Colonic mucosa (tissue), 4 donors: Measurements from ENCODE around the gene SPOP. TPM values are rescaled to one million over a fixed set of nuclear protein-coding genes. Genes with fewer than 3 reads are reported as not detected.

Source experiments
- DNase-seq: peaks from one replicate; pipeline ENCODE4 v3.0.0-alpha.2; 2020
- H3K27ac ChIP-seq: fragments of 200-600 bp; one replicate; pipeline ENCODE4 v1.8.0; 2021
- H3K27me3 ChIP-seq: fragments of 200-600 bp; one replicate; pipeline ENCODE4 v1.8.0; 2021
- H3K36me3 ChIP-seq: fragments of 200-600 bp; one replicate; pipeline ENCODE4 v1.8.0; 2021
- H3K4me1 ChIP-seq: fragments of 200-600 bp; one replicate; pipeline ENCODE4 v1.8.0; 2021; ENCODE audit warnings: mild to moderate bottlenecking
- H3K4me3 ChIP-seq: fragments of 200-600 bp; one replicate; pipeline ENCODE4 v1.8.0; 2021
- H3K9ac ChIP-seq, 2 donors: one replicate each; pipeline ENCODE4 v1.7.0; 2013; ENCODE audit warnings: control low read depth in 2 of 2, low read depth in 2 of 2, low read length in 2 of 2
- H3K9me3 ChIP-seq: fragments of 200-600 bp; one replicate; pipeline ENCODE4 v1.8.0; 2021
- intact Hi-C: fragments of 100-400 bp; cut with DNase I; formaldehyde crosslinking; loops from one replicate; pipeline ENCODE4 v1.14.1; 2022
- total RNA-seq, 2 donors: library from RNA; stranded (reverse); fragmentation: NEBNext Ultra II Directional in 1 of 2; extraction: Animal tissue kit (Norgen Biotek cat#: 25700) in 1 of 2; gene quantifications; one replicate each; pipeline ENCODE4 v1.2.1, GENCODE V29; 2021
- TF ChIP-seq, protein P1 (sequence below): fragments of 200-600 bp; IDR thresholded peaks from one replicate; pipeline ENCODE4 v1.8.0; 2022; ENCODE audit warnings: antibody characterized with exemption, mild to moderate bottlenecking
- donor health status: healthy.
- donor health status: DM: no; HTN: no; CAD: no.
- donor health status: DM: no; HTN: no; CAD: no.

SPOP gene
- total RNA-seq, 2 donors from 2014 or later, result 60.5 to 83.2 TPM

DNA sequence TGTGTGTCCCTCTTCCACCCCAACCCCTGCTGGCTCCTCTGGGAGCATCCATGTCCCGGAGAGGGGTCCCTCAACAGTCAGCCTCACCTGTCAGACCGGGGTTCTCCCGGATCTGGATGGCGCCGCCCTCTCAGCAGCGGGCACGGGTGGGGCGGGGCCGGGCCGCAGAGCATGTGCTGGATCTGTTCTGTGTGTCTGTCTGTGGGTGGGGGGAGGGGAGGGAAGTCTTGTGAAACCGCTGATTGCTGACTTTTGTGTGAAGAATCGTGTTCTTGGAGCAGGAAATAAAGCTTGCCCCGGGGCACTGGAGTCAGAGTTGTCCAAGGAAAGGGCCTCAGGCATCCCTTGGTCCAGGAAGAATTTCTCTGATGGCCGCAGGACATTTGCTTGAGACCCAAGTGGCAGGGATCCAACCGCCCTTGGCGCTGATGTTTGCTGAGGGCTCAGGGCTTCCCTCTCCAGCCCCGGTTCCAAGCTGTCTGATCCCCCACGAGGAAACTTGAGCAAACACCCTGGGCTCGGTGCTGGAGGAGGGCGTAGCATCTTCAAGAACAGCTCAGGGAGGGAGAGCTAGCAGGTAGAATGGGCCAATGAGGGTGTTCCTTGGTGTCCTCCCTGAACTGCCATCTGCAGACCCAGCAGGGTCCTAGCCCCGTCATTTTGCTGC is 97.7 kb downstream of the SPOP start:
- TF ChIP-seq, protein P1, sequence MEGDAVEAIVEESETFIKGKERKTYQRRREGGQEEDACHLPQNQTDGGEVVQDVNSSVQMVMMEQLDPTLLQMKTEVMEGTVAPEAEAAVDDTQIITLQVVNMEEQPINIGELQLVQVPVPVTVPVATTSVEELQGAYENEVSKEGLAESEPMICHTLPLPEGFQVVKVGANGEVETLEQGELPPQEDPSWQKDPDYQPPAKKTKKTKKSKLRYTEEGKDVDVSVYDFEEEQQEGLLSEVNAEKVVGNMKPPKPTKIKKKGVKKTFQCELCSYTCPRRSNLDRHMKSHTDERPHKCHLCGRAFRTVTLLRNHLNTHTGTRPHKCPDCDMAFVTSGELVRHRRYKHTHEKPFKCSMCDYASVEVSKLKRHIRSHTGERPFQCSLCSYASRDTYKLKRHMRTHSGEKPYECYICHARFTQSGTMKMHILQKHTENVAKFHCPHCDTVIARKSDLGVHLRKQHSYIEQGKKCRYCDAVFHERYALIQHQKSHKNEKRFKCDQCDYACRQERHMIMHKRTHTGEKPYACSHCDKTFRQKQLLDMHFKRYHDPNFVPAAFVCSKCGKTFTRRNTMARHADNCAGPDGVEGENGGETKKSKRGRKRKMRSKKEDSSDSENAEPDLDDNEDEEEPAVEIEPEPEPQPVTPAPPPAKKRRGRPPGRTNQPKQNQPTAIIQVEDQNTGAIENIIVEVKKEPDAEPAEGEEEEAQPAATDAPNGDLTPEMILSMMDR, result no peak
- DNase-seq, result no peak
- Histone ChIP-seq H3K9ac (no peak overlapping the region), H3K4me1 (peaks cover 6% of the 10 kb centered on the region), H3K4me3 (no peak overlapping the region), H3K9me3 (no peaks in the 10 kb centered on the region), H3K36me3 (no peaks in the 10 kb centered on the region), H3K27me3 (peaks cover 26% of the 10 kb centered on the region), H3K27ac (no peak overlapping the region)
- intact Hi-C loops, result no loop called here

DNA sequence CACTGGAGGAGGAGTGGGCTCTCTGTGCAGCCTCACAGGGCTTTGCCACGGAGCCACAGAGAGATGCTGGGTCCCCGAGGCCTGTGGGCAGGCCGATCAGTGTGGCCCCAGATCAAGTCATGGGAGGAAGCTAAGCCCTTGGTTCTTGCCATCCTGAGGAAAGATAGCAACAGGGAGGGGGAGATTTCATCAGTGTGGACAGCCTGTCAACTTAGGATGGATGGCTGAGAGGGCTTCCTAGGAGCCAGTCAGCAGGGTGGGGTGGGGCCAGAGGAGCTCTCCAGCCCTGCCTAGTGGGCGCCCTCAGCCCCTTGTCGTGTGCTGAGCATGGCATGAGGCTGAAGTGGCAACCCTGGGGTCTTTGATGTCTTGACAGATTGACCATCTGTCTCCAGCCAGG is 98.4 kb downstream of the SPOP start:
- Histone ChIP-seq H3K9ac (no peak overlapping the region), H3K27ac (no peak overlapping the region), H3K27me3 (peaks cover 31% of the 10 kb centered on the region), H3K4me1 (peaks cover 6% of the 10 kb centered on the region), H3K4me3 (no peak overlapping the region), H3K9me3 (no peaks in the 10 kb centered on the region), H3K36me3 (no peaks in the 10 kb centered on the region)
- no peak for DNase-seq
- intact Hi-C loops, result loop anchor here (5.0 kb wide), 1 partner anchor 198 kb away; no protein-coding TSS in a partner anchor
- TF ChIP-seq, protein P1, result no peak

DNA sequence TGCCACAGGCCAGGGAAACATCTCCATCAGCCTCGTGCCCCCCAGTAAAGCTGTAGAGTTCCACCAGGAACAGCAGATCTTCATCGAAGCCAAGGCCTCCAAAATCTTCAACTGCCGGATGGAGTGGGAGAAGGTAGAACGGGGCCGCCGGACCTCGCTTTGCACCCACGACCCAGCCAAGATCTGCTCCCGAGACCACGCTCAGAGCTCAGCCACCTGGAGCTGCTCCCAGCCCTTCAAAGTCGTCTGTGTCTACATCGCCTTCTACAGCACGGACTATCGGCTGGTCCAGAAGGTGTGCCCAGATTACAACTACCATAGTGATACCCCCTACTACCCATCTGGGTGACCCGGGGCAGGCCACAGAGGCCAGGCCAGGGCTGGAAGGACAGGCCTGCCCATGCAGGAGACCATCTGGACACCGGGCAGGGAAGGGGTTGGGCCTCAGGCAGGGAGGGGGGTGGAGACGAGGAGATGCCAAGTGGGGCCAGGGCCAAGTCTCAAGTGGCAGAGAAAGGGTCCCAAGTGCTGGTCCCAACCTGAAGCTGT is 98.9 kb downstream of the SPOP start:
- Histone ChIP-seq H3K36me3 (no peaks in the 10 kb centered on the region), H3K9me3 (no peaks in the 10 kb centered on the region), H3K4me3 (no peak overlapping the region), H3K27ac (no peak overlapping the region), H3K27me3 (peaks cover 33% of the 10 kb centered on the region), H3K9ac (no peak overlapping the region), H3K4me1 (peaks cover 6% of the 10 kb centered on the region)
- TF ChIP-seq, protein P1, result no peak
- no peak for DNase-seq
- intact Hi-C loops, result loop anchor here (5.0 kb wide), 1 partner anchor 198 kb away; no protein-coding TSS in a partner anchor

DNA sequence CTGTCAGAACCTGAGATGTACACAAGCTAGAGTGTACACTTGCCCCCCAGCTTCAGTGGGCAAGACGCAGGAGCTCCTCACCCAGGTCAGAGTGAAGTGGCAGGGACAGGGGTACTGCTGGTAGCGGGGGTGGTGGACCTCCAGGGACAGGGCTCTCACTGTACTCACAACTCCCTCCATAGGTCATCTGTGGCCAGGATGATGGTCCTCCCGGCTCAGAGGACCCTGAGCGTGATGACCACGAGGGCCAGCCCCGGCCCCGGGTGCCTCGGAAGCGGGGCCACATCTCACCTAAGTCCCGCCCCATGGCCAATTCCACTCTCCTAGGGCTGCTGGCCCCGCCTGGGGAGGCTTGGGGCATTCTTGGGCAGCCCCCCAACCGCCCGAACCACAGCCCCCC is 99.5 kb downstream of the SPOP start:
- H3K36me3 ChIP-seq, result no peaks in the 10 kb centered on the region
- peaks cover 36% of the 10 kb centered on the region for H3K27me3 ChIP-seq
- H3K27ac ChIP-seq, result no peak overlapping the region
- H3K9ac ChIP-seq, result no peak overlapping the region
- TF ChIP-seq, protein P1, result no peak
- no peaks in the 10 kb centered on the region for H3K9me3 ChIP-seq
- H3K4me1 ChIP-seq, result peaks cover 6% of the 10 kb centered on the region
- no peak for DNase-seq
- intact Hi-C loops, result loop anchor here (5.0 kb wide), 1 partner anchor 199 kb away; no protein-coding TSS in a partner anchor
- no peak overlapping the region for H3K4me3 ChIP-seq

DNA sequence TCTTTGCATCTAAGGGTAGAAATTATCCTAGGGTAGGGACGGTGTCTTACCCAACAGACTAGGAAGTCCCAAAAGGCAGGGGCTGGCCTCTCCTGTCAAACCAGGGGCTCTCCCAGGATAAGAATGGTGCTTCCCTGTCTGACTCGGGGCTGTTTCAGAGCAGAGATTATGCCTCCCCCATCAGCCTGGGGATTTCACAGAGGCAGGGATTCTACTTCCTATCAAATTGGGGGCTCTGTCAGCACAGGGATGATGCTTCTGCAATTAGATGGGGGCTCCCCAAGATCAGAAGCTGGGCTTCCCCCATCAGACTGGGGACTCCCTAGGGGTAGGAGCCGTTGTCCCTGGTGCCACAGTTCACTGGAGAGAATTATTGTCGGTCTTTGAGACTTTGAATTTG is 99.9 kb downstream of the SPOP start:
- H3K4me1 ChIP-seq, result peaks cover 6% of the 10 kb centered on the region
- H3K36me3 ChIP-seq, result no peaks in the 10 kb centered on the region
- no peak for DNase-seq
- no peak overlapping the region for H3K27ac ChIP-seq
- H3K4me3 ChIP-seq, result no peak overlapping the region
- intact Hi-C loops, result loop anchor here (5.0 kb wide), 1 partner anchor 199 kb away; no protein-coding TSS in a partner anchor
- H3K9ac ChIP-seq, result no peak overlapping the region
- peaks cover 36% of the 10 kb centered on the region for H3K27me3 ChIP-seq
- no peaks in the 10 kb centered on the region for H3K9me3 ChIP-seq
- TF ChIP-seq, protein P1, result no peak
